GM19324 (cell line): ENCODE measurements around the gene CCNYL1.

Experiments
- ATAC-seq: cut with Tn5 transposase; IDR thresholded peaks from one replicate; pipeline ENCODE4 v1.9.1; 2021; ENCODE audit warnings: mild to moderate bottlenecking, moderate library complexity; ENCODE audit not compliant: unreplicated experiment, low FRiP score

The CCNYL1 gene

GRCh38 chr2:207783514-207783913, 72.1 kb downstream of the CCNYL1 start:
- ATAC-seq = no peak

- no peak for ATAC-seq
These were observed 73.5 kb downstream of the CCNYL1 start for GRCh38 chr2:207784898-207785297.

- ATAC-seq = no peak
These were observed 75.6 kb downstream of the CCNYL1 start for GRCh38 chr2:207787017-207787416.

GRCh38 chr2:207787800-207788199, 76.4 kb downstream of the CCNYL1 start:
- no peak for ATAC-seq

- ATAC-seq = no peak
These were observed 79.5 kb downstream of the CCNYL1 start for GRCh38 chr2:207790898-207791297.

GRCh38 chr2:207791579-207792243, 80.3 kb downstream of the CCNYL1 start:
- ATAC-seq = no peak

- no peak for ATAC-seq
These were observed 80.9 kb downstream of the CCNYL1 start for GRCh38 chr2:207792244-207792785.

- no peak for ATAC-seq
These were observed 85.3 kb downstream of the CCNYL1 start for GRCh38 chr2:207796585-207797350.

GRCh38 chr2:207801259-207801658, 89.8 kb downstream of the CCNYL1 start:
- no peak for ATAC-seq

GRCh38 chr2:207802650-207803049, 91.2 kb downstream of the CCNYL1 start:
- ATAC-seq = no peak
